ENCODE data around the gene MLLT10. TPM values are rescaled to one million over a fixed set of nuclear protein-coding genes. Genes with fewer than 3 reads are reported as not detected.

The MLLT10 gene
- total and polyA plus RNA-seq, 9 of the 15 experiments (the other 6 are each of a cell fraction or from before 2014, with no cell fraction given): 18.8 to 81.4 (median 64.2) TPM

- TF ChIP-seq ZNF507 (tag; conservative IDR thresholded peaks at IDR 0.05): no peak
- TF ChIP-seq CSDE1 (IDR thresholded peaks at IDR 0.05): no peak
- no peak for TF ChIP-seq SIN3B (IDR thresholded peaks at IDR 0.05; ENCODE audit: low read depth)
- no peak for TF ChIP-seq ZNF197 (CRISPR knock-in tag; IDR thresholded peaks at IDR 0.05; ENCODE audit: low read depth)
- TF ChIP-seq, protein P1, sequence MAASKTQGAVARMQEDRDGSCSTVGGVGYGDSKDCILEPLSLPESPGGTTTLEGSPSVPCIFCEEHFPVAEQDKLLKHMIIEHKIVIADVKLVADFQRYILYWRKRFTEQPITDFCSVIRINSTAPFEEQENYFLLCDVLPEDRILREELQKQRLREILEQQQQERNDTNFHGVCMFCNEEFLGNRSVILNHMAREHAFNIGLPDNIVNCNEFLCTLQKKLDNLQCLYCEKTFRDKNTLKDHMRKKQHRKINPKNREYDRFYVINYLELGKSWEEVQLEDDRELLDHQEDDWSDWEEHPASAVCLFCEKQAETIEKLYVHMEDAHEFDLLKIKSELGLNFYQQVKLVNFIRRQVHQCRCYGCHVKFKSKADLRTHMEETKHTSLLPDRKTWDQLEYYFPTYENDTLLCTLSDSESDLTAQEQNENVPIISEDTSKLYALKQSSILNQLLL (CRISPR knock-in tag; IDR thresholded peaks at IDR 0.05; ENCODE audit: borderline replicate concordance): no peak
Observed at GRCh38 chr10:21509341-21510240, 24.4 kb upstream of the MLLT10 start (continued).

DNA sequence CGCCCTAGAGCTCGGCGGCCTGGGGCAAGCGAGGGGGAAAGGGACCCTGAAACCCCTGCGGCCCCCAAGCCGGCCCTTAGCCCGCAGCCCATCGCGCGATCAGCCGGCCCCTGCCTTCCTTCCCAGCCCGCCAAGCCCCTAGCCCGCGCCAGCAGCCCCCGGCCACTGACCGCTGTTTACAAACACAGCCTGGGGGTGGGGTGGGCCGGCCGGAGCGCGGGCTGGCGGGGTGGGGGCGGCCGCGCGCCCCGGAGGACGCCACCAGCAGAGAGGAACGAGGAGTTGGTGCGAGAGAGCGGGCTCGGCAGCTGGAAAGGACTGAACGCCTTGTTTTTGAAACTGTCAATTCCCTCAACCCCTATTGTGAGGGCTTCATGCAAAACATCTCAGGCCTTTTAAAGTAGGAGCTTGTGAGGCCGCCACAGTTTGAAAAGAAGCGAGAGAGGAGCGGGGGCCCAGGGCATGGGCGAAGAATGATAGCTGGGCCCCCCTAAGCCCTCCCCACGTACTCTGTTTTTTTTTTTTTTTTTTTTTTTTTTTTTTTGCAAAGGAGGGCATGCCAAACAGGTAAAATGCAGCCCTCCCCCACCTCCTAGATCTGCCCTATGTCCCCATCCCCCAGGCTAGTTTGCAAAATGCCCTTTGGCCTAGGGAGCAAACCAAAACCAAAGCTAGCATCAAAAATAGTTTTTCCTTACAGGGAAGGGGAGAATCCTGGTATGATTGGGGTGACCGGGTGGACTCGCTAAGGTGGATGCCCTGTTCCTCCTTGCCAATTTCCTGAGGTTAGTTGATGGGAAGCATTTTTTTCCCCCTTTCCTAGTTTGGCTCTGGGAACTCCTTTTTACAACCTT lies 23.6 kb upstream of the MLLT10 start:
- no peaks in the 10 kb centered on the region for H4K20me1 ChIP-seq (replicated peaks; ENCODE audit: control insufficient read depth, insufficient read depth, low read length)
- peaks cover 4 to 7% of the 10 kb centered on the region in 2 experiments; a peak in 3 of 5 replicates for H3K4me1 ChIP-seq (replicated peaks in 1 of 2; ENCODE audit: control insufficient read depth in 2 of 2, insufficient read depth in 2 of 2, low read length in 2 of 2)
- H3K9ac ChIP-seq (ENCODE audit: insufficient read depth in 1 of 2, low read depth in 2 of 2, low read length in 2 of 2): no peak overlapping the region
- no peaks in the 10 kb centered on the region for H3K36me3 ChIP-seq (ENCODE audit: control insufficient read depth, insufficient read depth, low read length)
- ChIA-PET POLR2A (interaction anchor here (0.6 kb wide), 1 partner anchor 14 kb away, joined by 3 read pairs; no protein-coding TSS in a partner anchor), CTCF (ENCODE audit: low intra/inter-chr PET ratio) (no interaction called here)
- DNase-seq (ENCODE audit: extremely low read depth in 1 of 4, low spot score in 3 of 4) (no peak), FAIRE-seq (no peak), ATAC-seq (no peak)
- no peaks in the 10 kb centered on the region for H3K9me1 ChIP-seq (ENCODE audit: control insufficient read depth, insufficient read depth, low read length)
- intact Hi-C loops (cut with micrococcal nuclease) (no loop called here), in situ Hi-C loops (cut with MboI) (no loop called here)
- H3K4me2 ChIP-seq (ENCODE audit: insufficient read depth, low read length): no peak overlapping the region
- BruUV-seq (replicated peaks): no TSS peak
- no peak overlapping the region for H2AFZ ChIP-seq (ENCODE audit: low read depth, low read length)
- H3K27ac ChIP-seq (ENCODE audit: extremely low read depth, low read depth, low read length): no peak overlapping the region
- TF ChIP-seq ZNF263 (CRISPR knock-in tag; IDR thresholded peaks at IDR 0.05; ENCODE audit: borderline replicate concordance) (no peak), MYBL2 (IDR thresholded peaks at IDR 0.05; ENCODE audit: low read depth) (no peak), MYBL2 (CRISPR knock-in tag; IDR thresholded peaks at IDR 0.05; ENCODE audit: borderline replicate concordance) (no peak), POLR3A (IDR thresholded peaks at IDR 0.05; ENCODE audit: borderline replicate concordance, extremely low read depth, insufficient read depth, insufficient read length) (no peak), CHD4 (IDR thresholded peaks at IDR 0.05; ENCODE audit: insufficient read depth, insufficient replicate concordance, low read depth, low read length, poor library complexity, severe bottlenecking) (no peak), MBD1 (CRISPR knock-in tag; IDR thresholded peaks at IDR 0.05) (no peak), NBN (IDR thresholded peaks at IDR 0.05; ENCODE audit: low read depth) (no peak), ZNF584 (CRISPR knock-in tag; IDR thresholded peaks at IDR 0.05; ENCODE audit: low read depth) (no peak), HNRNPLL (IDR thresholded peaks at IDR 0.05; ENCODE audit: low read depth, low read length, poor library complexity, severe bottlenecking) (no peak), SMARCB1 (IDR thresholded peaks at IDR 0.05; ENCODE audit: insufficient read length, low read depth) (no peak)
- no peak overlapping the region for H3K4me3 ChIP-seq
- no peaks in the 10 kb centered on the region for H3K9me3 ChIP-seq (replicated peaks; ENCODE audit: control insufficient read depth, insufficient read depth, low read depth, low read length)
- 89% methylated on average over 12 of the region's 39 CpGs for WGBS (ENCODE audit: insufficient coverage, low coverage, missing lambda C conversion rate)
- no peaks in the 10 kb centered on the region for H3K79me2 ChIP-seq (ENCODE audit: control insufficient read depth, insufficient read depth, low read length)
- H3K27me3 ChIP-seq (ENCODE audit: control insufficient read depth in 2 of 2, insufficient read depth in 2 of 2, low read length in 2 of 2): no peaks in the 10 kb centered on the region
